Panc1 (cell line): ENCODE measurements around the gene NHP2. TPM values are rescaled to one million over a fixed set of nuclear protein-coding genes. Genes with fewer than 3 reads are reported as not detected.

Experiments used
- ATAC-seq: fragments of 200-7000 bp; cut with Tn5 transposase; 2 replicates; pipeline ENCODE4 v1.9.1; 2020; ENCODE audit warnings: mild to moderate bottlenecking, moderate library complexity
- BruUV-seq: library from RNA; stranded (reverse); fragments of 400-500 nt; replicated peaks from 2 replicates; lab custom pipeline; 2021; lab: Mats Ljungman, UMichigan
- CTCF ChIA-PET: fragments of 300-600 bp; sonication (Branson Sonifier 250); formaldehyde crosslinking; loops from one replicate; lab custom pipeline; 2022; ENCODE audit warnings: antibody characterized with exemption; lab: Charles Lee
- POLR2A ChIA-PET: fragments of 300-600 bp; sonication (Branson Sonifier 250); formaldehyde crosslinking; loops from one replicate; lab custom pipeline; 2022; ENCODE audit warnings: antibody characterized with exemption; lab: Charles Lee
- DNase-seq: peaks from one replicate; pipeline ENCODE4 v3.0.0-alpha.2; 2010; ENCODE audit warnings: low read depth, low spot score
- H3K27ac ChIP-seq: 2 replicates; pipeline ENCODE4 v1.5.1; 2011; ENCODE audit warnings: mild to moderate bottlenecking, low read length, inconsistent platforms
- H3K27me3 ChIP-seq: fragments of 200-500 bp; sonication (Bioruptor generic); 2 replicates; pipeline ENCODE4 v1.6.0; 2014; ENCODE audit warnings: low read length, inconsistent platforms; ENCODE audit not compliant: control insufficient read depth, insufficient read depth
- H3K36me3 ChIP-seq: fragments of 200-500 bp; sonication (Bioruptor generic); 2 replicates; pipeline ENCODE4 v1.5.1; 2014; ENCODE audit warnings: inconsistent platforms, mild to moderate bottlenecking, low read length, moderate library complexity; ENCODE audit not compliant: control insufficient read depth, insufficient read depth
- H3K4me1 ChIP-seq: 2 replicates; pipeline ENCODE4 v1.5.1; 2011; ENCODE audit warnings: inconsistent platforms, mild to moderate bottlenecking, low read length, moderate library complexity; ENCODE audit not compliant: control insufficient read depth, insufficient read depth
- H3K4me3 ChIP-seq, 2 experiments: 2 replicates each; pipeline ENCODE4 v1.5.1; 2011 to 2012; ENCODE audit warnings: low read depth in 2 of 2, low read length in 2 of 2, mild to moderate bottlenecking in 2 of 2, inconsistent platforms in 1 of 2, moderate library complexity in 1 of 2
- H3K9me3 ChIP-seq: fragments of 200-500 bp; sonication (Bioruptor generic); 2 replicates; pipeline ENCODE4 v1.5.1; 2014; ENCODE audit warnings: low read depth, mild to moderate bottlenecking, inconsistent platforms, low read length, moderate library complexity; ENCODE audit not compliant: control insufficient read depth, insufficient read depth
- CTCF ChIP-seq: fragments of 450-650 bp; IDR thresholded peaks from 2 replicates; pipeline ENCODE4 v1.5.1; 2017; ENCODE audit warnings: mild to moderate bottlenecking
- POLR2AphosphoS5 ChIP-seq: IDR thresholded peaks from 2 replicates; pipeline ENCODE4 v1.6.1; 2012; ENCODE audit warnings: mild to moderate bottlenecking, low read depth, low read length, moderate library complexity
- REST ChIP-seq, 2 experiments: IDR thresholded peaks; 2 replicates each; pipeline ENCODE4 v1.6.1; 2011 to 2012; ENCODE audit warnings: low read depth in 2 of 2, control low read depth in 1 of 2, low read length in 1 of 2, mild to moderate bottlenecking in 1 of 2, moderate library complexity in 1 of 2; ENCODE audit not compliant: insufficient read depth in 1 of 2
- SIN3A ChIP-seq: IDR thresholded peaks from 2 replicates; pipeline ENCODE4 v1.6.1; 2012; ENCODE audit warnings: low read depth, mild to moderate bottlenecking, low read length, moderate library complexity, borderline replicate concordance; ENCODE audit not compliant: insufficient read depth
- TCF7L2 ChIP-seq: IDR thresholded peaks from 2 replicates; pipeline ENCODE4 v1.6.1; 2011; ENCODE audit warnings: mild to moderate bottlenecking, low read depth, low read length, inconsistent platforms
- in situ Hi-C: cut with HindIII; loops from 2 replicates; pipeline ENCODE4 v1.10.0; 2016; ENCODE audit warnings: low sequenced_read_pairs, low pct_unique_long_range_greater_than_20kb
- intact Hi-C: fragments of 100-400 bp; cut with micrococcal nuclease; formaldehyde crosslinking; loops from one replicate; pipeline ENCODE4 v1.10.0; 2022; ENCODE audit not compliant: unreplicated experiment
- total RNA-seq: library from RNA; stranded (reverse); gene quantifications from one replicate; pipeline ENCODE4 v1.2.1, GENCODE V29; 2021; ENCODE audit not compliant: unreplicated experiment

Gene NHP2
- total RNA-seq, 1 experiment from 2014 or later, result 239 TPM

GRCh38 chr5:178108446-178108845 lies 45.2 kb downstream of the NHP2 start:
- in situ Hi-C loops, result no loop called here
- BruUV-seq, result no TSS peak

GRCh38 chr5:178107756-178108310 lies 45.9 kb downstream of the NHP2 start:
- Histone ChIP-seq H3K4me1 (no peaks in the 10 kb centered on the region), H3K27me3 (no peaks in the 10 kb centered on the region; the same call in 1 of the 2 replicates), H3K36me3 (no peaks in the 10 kb centered on the region), H3K4me3 (no peak overlapping the region), H3K27ac (no peak overlapping the region), H3K9me3 (no peaks in the 10 kb centered on the region)
- ATAC-seq (no peak), DNase-seq (no peak)
- no TSS peak for BruUV-seq
- TF ChIP-seq TCF7L2, result no peak
- no peak for TF ChIP-seq REST (IDR thresholded peaks at IDR 0.05; ENCODE audit: insufficient read depth in 1 of 2, low read depth in 2 of 2, low read length in 1 of 2)
- no peak for TF ChIP-seq CTCF
- no peak for TF ChIP-seq SIN3A
- no peak for TF ChIP-seq POLR2AphosphoS5
- intact Hi-C loops, result no loop called here
- ChIA-PET CTCF (interaction anchor here (1.6 kb wide), 1 partner anchor 13 kb away, joined by 3 read pairs; no protein-coding TSS in a partner anchor), POLR2A (no interaction called here)
- in situ Hi-C loops, result no loop called here

More at GRCh38 chr5:178108446-178108845, 45.2 kb downstream of the NHP2 start:
- H3K27ac ChIP-seq, result no peak overlapping the region
- H3K4me1 ChIP-seq, result no peaks in the 10 kb centered on the region
- DNase-seq (no peak), ATAC-seq (no peak)
- H3K27me3 ChIP-seq, result no peaks in the 10 kb centered on the region; the same call in 1 of the 2 replicates
- ChIA-PET CTCF (no interaction called here), POLR2A (no interaction called here)
- intact Hi-C loops, result no loop called here
- TF ChIP-seq TCF7L2 (no peak), REST (IDR thresholded peaks at IDR 0.05; ENCODE audit: insufficient read depth in 1 of 2, low read depth in 2 of 2, low read length in 1 of 2) (no peak), SIN3A (no peak), POLR2AphosphoS5 (no peak), CTCF (no peak)
- no peaks in the 10 kb centered on the region for H3K36me3 ChIP-seq
- no peak overlapping the region for H3K4me3 ChIP-seq
- no peaks in the 10 kb centered on the region for H3K9me3 ChIP-seq
